ENCODE data around the gene LRRC10B.

Gene LRRC10B

GRCh38 chr11:61487342-61488025 is 21.1 kb upstream of the LRRC10B start:
- no peak for DNase-seq

DNA sequence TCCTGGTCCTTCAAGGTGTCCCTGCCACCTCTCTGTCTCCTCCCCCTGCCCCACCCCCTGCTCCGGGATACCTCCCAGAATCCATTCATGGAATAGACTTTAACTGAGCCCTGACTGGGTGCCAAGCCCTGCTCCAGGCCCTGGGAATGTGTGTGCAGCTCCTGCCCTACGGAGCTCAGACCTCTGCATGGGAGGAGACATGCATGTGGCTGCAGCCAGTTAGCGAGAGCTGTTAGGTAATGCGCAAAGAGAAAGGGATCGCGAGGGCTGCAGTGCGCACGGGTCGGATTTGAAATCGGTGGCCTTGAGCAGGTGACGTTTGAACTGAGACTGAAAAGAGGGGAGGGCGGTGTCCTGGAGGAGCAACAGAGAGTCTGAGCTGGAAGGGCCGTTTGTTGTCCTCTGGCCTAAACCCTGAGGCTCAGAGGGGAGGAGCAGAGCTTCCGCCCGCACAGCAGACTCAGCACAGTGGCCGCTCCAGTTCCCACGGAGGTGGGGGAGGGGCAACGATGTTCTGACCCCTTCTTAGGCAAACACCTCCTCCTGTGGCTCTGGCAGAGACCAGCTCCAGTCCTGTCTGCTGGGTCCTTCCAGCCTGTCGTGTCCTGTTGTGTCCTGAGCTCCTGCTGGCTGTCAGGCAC is 19.8 kb upstream of the LRRC10B start:
- no peak for DNase-seq

DNA sequence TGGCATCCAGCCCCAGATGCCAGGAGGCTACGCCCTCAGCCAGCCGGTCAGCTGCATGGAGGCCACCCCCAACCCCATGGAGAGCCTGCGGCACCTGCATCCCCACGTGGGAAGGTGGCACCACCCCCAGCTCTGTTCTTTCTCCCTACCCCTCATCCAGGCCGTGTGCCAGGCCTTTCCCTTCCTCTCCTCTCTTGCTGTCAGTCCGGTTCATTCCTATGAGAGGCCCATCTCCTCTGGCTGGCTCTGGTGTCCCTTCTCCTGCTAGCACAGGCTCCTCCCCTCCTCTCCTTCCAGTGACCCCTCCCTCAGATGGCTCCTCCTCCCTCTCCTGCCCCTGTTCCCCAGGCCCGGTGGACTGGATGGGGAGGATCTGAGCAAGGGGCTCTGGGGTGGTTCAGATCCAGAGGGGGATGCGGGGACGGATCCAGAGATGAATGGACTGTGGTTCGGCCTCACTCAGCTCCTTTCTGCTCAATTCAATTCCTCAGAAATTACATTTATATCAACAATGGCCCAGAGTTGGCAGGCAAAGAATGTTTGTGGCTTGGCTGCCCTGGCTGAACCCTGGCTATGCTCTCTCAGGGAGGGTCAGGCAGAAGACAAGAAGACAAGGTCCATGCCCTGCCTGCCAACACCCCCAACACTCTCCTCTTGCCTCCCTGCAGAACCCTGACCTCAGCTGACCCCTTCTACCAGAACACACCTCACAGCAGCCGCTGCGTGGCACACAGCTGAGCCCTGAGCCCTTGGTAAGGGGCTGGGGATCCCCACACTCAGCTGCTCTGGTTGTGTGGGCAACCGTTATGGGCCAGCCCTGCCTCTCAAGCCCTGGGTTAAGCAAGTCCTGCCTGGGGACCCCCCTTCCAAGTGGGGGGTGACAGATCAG is 18.5 kb upstream of the LRRC10B start:
- DNase-seq, result no peak

DNA sequence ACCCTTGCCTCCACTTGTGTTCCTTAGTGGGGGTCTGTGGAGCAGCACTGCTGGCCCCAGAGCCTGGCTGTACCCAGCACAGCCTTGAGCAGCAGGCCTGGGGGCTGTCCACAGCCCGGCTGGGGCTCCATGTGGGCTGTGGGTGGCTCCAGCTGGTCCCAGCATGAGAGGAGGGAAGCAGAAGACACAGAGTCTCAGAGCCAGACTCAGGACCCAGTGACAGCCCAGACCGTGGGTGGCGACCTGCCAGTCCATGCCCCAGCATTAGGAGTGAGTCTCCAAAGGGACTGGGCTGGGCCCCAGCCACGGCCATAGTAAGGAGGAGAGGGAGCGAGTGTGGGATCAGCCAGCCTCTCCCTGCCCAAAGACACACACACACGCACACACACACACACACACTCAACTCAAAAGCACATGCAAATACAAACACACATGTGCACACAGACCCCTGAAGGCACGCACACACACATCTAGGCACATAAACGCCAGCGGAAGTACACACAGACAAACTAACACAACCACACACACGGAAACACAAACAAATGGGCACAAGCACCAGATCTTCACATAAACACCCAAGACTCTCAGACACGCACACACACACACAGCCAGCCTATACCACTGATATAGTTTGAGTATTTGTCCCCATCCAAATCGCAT is 16.7 kb upstream of the LRRC10B start:
- no peak for DNase-seq

- no peak for DNase-seq
Measured at GRCh38 chr11:61494381-61494961, 14.1 kb upstream of the LRRC10B start.

DNA sequence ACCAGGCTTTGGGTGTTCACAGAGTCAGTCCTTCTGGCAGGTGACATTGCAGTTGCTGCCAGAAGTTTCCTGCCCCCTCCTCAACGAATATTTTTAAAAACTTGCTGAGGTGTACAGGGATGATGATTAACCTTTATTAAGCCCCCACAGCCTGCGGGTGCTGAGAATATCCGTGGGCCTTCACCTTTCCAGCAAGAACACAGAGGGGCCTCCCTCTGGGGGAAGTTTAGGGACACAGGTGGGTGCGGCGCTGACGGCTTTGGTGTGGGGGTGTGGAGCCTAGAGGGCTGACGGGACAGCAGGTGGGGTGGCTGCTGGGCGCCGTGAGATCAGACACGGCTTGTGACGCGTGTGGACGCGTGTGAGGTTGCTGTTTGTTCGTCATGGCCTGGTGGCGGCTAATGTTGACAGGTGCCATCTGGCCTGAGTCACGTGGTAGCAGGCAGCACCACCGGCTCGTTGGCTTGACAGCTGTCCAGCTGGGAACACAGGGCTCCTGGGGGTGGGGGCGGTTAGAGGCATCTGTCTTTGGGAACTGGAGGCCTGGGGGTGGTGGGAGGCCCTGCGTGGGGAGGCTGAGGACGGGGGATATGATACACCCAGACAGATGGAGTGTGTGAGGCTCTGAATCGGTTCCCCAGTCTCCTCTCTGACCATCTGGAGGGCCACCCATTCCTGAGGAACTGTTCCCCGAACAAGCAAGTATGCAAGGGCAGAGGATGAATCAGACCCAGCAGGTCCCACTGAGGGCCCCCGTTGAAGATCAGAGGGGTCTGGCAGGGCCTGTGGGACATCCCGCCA is 12.5 kb upstream of the LRRC10B start:
- DNase-seq, result no peak

DNA sequence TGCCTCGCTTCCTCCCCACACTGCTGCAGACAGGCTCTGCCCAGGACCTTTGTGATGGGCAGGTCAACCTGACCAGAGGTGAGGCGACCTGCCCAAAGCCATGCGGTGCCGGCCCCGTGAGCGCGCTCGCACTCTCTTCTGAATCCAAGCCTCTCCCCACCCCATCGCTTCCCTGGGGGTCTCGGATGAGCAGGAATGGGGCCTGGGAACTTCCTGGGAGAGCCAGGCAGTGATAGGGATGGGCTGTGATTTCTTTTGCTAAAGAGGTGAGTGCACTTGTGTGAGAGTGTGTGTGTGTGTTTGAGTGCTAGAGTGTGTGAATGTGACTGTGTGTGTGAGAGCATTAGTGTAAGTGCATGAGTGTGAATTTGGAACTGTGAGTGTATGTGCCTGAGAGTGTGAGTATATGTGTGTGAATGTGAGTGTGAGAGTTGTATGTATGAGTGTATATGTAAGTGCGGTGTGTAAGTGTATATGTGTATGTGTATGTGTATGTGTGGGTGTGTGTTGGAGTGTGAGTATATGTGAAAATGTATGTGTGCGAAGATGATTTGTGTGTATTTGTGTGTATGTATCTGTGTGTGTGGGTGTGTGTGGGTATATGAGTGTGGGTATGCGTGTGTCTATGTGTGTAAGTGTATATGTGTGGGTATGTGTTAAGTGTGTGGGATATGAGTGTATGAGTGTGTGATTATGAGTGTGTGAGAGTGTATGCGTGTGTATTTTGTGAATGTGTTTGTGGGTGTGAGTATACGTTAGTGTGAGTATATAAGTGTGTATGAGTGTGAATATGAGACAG is 11.7 kb upstream of the LRRC10B start:
- DNase-seq, result no peak

- DNase-seq, result no peak
Measured at GRCh38 chr11:61497473-61497872, 11.1 kb upstream of the LRRC10B start.

- DNase-seq, result no peak
Measured at GRCh38 chr11:61497876-61498275, 10.7 kb upstream of the LRRC10B start.

GRCh38 chr11:61498767-61499341 is 9.7 kb upstream of the LRRC10B start:
- DNase-seq, result no peak

- no peak for DNase-seq
Measured at GRCh38 chr11:61499816-61500491, 8.6 kb upstream of the LRRC10B start.

DNA sequence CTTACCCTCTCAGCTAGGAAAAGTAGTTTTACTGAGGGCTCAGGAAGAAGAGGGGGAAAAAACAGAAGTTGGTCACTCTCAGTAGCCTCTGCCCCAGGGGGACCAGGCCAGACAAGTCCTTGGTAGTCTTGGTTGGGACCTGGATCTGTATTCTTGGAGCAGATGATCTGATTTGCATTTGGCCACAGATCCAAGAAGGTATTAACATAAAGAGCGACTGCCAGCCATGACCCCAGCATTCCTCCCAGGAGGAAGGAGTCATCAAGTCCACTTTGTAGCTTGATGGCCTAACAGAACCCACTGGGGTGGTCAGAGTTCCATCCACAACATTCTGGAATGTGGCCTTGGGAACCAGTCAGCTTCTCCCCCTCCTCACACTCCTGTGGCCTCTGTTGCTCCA is 6.0 kb upstream of the LRRC10B start:
- no peak for DNase-seq

DNA sequence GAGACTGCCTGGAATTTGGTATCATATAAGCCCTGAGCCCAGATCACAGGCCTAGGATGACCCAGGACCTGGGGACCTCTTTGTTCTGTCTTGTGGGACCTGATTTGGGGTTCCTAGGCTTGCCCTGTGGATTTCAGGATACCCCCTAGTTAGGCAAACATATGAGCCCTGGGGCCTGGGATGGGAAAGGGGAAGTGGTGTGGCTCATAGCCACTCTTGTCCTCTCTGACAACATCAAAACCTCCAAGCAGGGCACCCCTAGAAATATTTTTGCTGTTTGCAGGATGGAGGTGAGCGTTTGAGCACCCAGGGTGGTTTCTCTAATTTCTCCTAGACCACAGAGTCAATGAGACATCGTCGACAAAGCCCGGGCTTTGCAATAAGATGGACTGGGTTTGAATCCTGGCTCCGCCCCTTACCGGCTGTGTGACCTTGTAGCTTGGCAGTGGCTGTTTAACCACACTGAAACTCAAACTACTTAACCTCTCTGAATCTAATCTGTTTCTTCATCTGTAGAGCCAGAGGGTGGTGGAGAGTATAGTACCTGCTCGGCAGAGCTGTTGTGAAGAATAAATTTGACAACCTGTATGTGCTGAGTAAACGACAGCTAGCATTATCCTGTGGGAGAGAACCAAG is 5.3 kb upstream of the LRRC10B start:
- no peak for DNase-seq

DNA sequence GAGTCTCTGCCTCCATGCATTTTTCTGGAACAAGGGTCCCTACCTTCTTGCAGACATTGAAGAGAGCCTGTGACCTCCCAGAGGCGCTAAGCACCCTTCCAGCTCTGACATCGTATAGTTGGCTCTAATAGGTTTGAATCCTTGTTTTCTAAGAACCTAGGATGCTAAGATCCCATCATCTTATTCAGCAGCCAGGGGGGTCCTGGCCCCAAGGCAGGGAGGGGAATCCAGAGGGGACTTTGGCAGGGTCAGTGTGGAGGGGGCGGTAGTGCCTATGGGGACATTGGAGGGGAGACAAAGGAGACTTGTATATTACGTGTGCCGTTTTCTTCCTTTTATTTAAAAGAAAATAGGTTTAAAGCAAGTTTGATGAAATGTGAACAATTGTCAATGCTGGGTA is 3.4 kb upstream of the LRRC10B start:
- DNase-seq, result no peak

- DNase-seq, result no peak
Measured at GRCh38 chr11:61505640-61506155, 2.9 kb upstream of the LRRC10B start.

GRCh38 chr11:61507012-61507768 is 1.4 kb upstream of the LRRC10B start:
- DNase-seq, result no peak

DNA sequence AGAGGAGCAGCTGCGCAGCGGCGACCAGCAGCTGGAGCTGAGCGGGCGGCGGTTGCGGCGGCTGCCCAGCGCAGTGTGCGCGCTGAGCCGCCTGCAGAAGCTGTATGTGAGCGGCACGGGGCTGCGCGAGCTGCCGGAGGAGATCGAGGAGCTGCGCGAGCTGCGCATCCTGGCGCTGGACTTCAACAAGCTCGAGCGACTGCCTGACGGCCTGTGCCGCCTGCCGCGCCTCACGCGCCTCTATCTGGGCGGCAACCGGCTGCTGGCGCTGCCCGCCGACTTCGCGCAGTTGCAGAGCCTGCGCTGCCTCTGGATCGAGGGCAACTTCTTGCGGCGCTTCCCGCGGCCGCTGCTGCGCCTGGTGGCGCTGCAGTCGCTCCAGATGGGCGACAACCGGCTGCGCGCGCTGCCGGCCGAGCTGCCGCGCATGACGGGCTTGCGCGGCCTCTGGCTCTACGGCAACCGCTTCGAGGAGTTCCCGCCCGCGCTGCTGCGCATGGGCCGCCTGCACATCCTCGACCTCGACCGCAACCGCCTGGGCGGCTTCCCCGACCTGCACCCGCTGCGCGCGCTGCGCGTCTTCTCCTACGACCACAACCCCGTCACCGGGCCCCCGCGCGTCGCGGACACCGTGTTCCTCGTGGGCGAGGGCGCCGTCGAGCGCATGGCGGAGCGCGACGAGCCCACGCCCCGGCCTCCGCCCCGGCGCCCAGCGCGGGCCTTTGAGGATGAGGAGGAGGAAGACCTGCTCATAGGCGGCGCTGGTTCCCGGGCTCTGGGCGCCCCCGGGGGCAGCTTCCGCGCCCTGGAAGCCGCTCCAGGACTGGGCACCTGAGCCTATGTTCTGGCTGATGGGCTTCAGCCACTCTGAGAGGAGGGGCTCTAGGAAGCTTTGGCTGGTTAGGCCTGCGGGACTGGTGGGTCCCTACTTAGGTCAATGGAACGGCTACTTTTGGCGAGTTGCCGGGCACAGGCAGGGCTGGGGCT is 787 bp downstream of the LRRC10B start:
- peak; percentile 72 for DNase-seq
